Right cardiac atrium (tissue), 5 donors: ENCODE data around the gene UPK3B. TPM values are rescaled to one million over a fixed set of nuclear protein-coding genes. Genes with fewer than 3 reads are reported as not detected.
A peak's percentile ranks its signal among the peaks of the same experiment; 100 is the strongest.
"Not testable (repeated sequence)": the region's sequence is repeated elsewhere in the genome, so short reads cannot be mapped to it uniquely, and the experiment has no call there.

Experiments used
- ATAC-seq, 2 donors: fragments of 200-7000 bp; cut with Tn5 transposase; one replicate each; pipeline versions ENCODE4 v1.8.0 to v1.9.1; 2020; ENCODE audit warnings: moderate library complexity in 2 of 2, mild to moderate bottlenecking in 1 of 2
- DNase-seq, 3 donors: peaks; one replicate each; pipeline ENCODE4 v3.0.0-alpha.2; 2020
- H3K27ac ChIP-seq: one replicate; pipeline ENCODE4 v1.5.1; 2013; ENCODE audit warnings: mild to moderate bottlenecking, low read length, control low read depth, moderate library complexity
- H3K27me3 ChIP-seq: one replicate; pipeline ENCODE4 v1.6.1; 2013; ENCODE audit not compliant: control insufficient read depth, insufficient read depth
- H3K4me1 ChIP-seq: one replicate; pipeline ENCODE4 v1.6.1; 2013; ENCODE audit warnings: low read length; ENCODE audit not compliant: control insufficient read depth, insufficient read depth
- H3K4me3 ChIP-seq: one replicate; pipeline ENCODE4 v1.5.1; 2013; ENCODE audit warnings: low read length, control low read depth
- H3K9me3 ChIP-seq: one replicate; pipeline ENCODE4 v1.6.1; 2013; ENCODE audit warnings: low read length; ENCODE audit not compliant: control insufficient read depth
- WGBS: extraction: QIAGEN DNeasy Blood & Tissue Kit; methylation state at CpG from one replicate; pipeline ENCODE4 v1.1.7; 2013; 5-methylcytosine and 5-hydroxymethylcytosine counted together
- intact Hi-C, 4 donors: fragments of 100-400 bp; cut with DNase I; formaldehyde crosslinking; loops; one replicate each; pipeline versions ENCODE4 v1.11.0 to v1.14.0; 2022 to 2023
- polyA plus RNA-seq: library from polyadenylated mRNA; stranded (reverse); fragments of 200-250 nt; gene quantifications from one replicate; pipeline ENCODE4 v1.2.3, GENCODE V29; 2013
- total RNA-seq, 4 donors: library from RNA; stranded (reverse); fragmentation: NEBNext Ultra II Directional; extraction: Animal tissue kit (Norgen Biotek cat#: 25700); gene quantifications; one replicate each; pipeline ENCODE4 v1.2.1, GENCODE V29; 2021
- donor health status: healthy with polysubstance abuse.
- donor health status: DM: no; HTN: yes; CAD: no.
- donor health status: DM: no; HTN: no; CAD: no.
- donor health status: DM: no; HTN: yes; CAD: no; lungs with severe emphysema.
- donor health status: DM: yes; HTN: yes; CAD: no.

The UPK3B gene
- total and polyA plus RNA-seq, 5 donors = 0.23 to 3.5 (median 1.0) TPM

DNA sequence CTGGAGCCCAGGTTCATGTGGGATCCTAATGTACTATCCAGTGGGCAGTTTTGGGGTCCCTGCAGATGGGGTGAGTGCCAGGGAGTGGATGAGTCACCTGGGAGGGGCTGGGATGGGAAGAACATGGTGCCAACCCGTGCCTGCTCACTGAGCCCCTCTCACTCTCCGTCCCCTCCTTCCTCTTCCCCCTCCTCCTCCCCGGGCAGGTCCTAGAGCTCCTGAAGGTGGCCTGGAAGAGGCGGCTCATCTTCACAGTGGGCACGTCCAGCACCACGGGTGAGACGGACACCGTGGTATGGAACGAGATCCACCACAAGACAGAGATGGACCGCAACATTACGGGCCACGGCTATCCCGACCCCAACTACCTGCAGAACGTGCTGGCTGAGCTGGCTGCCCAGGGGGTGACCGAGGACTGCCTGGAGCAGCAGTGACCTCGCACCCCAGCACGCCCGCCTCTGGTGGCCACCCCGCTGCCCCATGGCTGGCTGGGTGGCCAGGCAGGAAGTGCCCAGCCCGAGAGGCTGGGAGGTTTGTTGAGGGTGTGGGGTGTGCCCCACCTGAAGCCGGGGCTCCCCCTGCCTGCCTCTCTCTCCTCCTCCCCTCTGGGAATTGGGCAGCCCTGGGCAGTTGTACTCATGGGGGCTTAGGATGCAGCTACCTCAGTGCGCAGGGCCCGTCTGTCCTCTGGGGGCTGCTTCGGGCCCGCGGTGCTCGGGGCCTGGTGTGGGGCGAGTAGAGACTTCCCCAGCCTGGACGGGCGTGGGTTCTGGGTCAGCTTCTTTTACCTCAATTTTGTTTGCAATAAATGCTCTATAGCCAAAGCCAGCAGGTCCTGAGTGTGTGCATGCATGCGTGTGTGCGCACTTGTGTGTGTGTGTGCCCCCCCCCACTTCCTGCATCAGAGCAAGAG, 4.9 kb upstream of the UPK3B start:
- 93% methylated on average over 32 of the region's 32 CpGs for WGBS
- DNase-seq (peak in 1 of 3 donors; percentile 38), ATAC-seq (no peak)
- H3K4me1 ChIP-seq = no peaks in the 10 kb centered on the region
- H3K4me3 ChIP-seq = no peak overlapping the region
- no peaks in the 10 kb centered on the region for H3K27me3 ChIP-seq
- H3K9me3 ChIP-seq = no peaks in the 10 kb centered on the region
- intact Hi-C loops = loop anchor here in 1 of 4 donors (10.0 kb wide), 1 partner anchor 489 kb away; no protein-coding TSS in a partner anchor
- no peak overlapping the region for H3K27ac ChIP-seq

GRCh38 chr7:76506081-76506440, 4.3 kb upstream of the UPK3B start:
- Histone ChIP-seq H3K27ac (no peak overlapping the region), H3K27me3 (no peaks in the 10 kb centered on the region), H3K9me3 (no peaks in the 10 kb centered on the region), H3K4me3 (no peak overlapping the region), H3K4me1 (no peaks in the 10 kb centered on the region)
- intact Hi-C loops = loop anchor here in 1 of 4 donors (10.0 kb wide), 1 partner anchor 489 kb away; no protein-coding TSS in a partner anchor
- 83% methylated on average over 5 of the region's 5 CpGs for whole genome bisulfite sequencing
- DNase-seq (no peak), ATAC-seq (no peak)

DNA sequence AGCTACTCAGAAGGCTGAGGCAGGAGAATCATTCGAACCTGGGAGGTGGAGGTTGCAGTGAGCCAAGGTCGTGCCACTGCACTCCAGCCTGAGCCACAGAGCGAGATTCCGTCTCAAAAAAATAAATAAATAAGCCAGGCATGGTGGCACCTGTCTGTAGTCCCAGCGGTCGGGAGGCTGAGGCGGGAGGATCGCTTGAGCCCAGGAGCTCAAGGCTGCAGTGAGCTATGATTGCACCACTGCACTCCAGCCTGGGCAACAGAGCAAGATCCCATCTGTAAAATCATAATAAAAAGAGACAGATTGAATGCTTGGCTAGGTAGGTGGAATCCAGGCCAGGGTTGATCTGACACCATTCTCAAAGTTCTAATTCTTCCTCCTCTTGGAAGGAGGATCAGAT, 3.7 kb upstream of the UPK3B start:
- H3K9me3 ChIP-seq, H3K4me3 ChIP-seq, H3K4me1 ChIP-seq, H3K27me3 ChIP-seq, H3K27ac ChIP-seq, DNase-seq, ATAC-seq: not testable (repeated sequence)
- intact Hi-C loops = loop anchor here in 1 of 4 donors (10.0 kb wide), 1 partner anchor 488 kb away; no protein-coding TSS in a partner anchor
- WGBS = 97% methylated on average over 8 of the region's 8 CpGs

DNA sequence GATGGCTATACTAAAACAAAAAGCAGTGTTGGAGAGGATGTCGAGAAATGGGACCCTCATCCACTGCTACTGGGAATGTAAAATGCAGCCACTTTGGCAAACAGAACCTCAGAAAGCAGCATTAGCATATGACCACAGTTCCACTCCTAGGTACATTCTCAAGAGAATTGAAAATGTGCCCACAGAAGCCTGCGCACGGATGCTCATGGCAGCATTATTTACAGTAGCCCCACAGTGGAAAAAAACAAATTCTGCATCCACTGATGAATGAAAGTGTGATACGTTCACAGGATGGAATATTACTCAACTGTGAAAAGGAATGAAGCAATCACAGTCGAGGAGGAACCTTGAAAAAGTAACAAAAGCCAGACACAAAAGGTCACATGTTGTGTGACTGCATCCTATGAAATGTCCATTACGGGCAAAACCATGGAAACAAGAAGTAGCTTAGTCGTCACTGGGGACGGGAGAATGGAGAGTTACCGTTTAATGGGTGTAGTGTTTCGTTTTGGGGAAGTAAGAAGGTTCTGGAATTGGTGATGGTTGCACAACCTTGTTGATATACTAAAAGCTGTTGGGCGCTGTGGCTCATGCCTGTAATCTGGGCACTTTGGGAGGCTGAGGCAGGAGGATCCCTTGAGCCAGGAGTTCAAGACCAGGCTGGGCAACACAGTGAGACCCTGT, 2.5 kb upstream of the UPK3B start:
- DNase-seq (no peak), ATAC-seq (no peak)
- no peaks in the 10 kb centered on the region for H3K9me3 ChIP-seq
- H3K4me3 ChIP-seq = no peak overlapping the region
- H3K27me3 ChIP-seq = no peaks in the 10 kb centered on the region
- 84% methylated on average over 11 of the region's 11 CpGs for WGBS
- no peaks in the 10 kb centered on the region for H3K4me1 ChIP-seq
- no peak overlapping the region for H3K27ac ChIP-seq
- intact Hi-C loops = loop anchor here in 1 of 4 donors (10.0 kb wide), 1 partner anchor 487 kb away; no protein-coding TSS in a partner anchor

DNA sequence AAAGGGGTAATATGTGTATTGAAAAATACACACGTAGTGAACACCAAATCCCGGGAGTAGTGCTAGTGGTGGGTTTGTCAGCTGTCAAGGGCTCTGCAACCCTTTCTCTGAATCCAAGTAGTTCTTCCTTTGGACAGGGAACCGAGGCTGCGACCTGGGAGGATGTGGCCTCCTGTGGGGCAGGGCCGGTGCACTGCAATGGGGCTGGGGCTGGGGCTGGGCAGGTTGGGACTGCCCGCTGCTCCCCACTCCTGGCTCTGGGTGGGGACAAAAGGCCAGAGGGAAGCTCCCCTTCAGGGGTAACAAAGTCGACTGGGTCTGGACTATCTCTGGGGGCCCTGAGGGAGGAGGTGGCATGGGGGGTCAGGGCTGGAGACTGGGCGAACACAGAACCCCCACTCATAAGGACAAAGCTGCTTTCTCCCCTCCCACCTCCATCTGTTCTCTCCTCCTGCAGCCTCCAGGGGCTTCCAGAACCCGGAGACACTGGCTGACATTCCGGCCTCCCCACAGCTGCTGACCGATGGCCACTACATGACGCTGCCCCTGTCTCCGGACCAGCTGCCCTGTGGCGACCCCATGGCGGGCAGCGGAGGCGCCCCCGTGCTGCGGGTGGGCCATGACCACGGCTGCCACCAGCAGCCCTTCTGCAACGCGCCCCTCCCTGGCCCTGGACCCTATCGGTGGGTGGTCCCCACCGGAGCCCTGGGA, 1.0 kb downstream of the UPK3B start:
- H3K27me3 ChIP-seq, H3K4me3 ChIP-seq, H3K4me1 ChIP-seq, H3K9me3 ChIP-seq, DNase-seq, H3K27ac ChIP-seq, intact Hi-C loops: not testable (repeated sequence)
- peak in 1 of 2 donors; percentile 7 for ATAC-seq
- WGBS = 70% methylated on average over 16 of the region's 24 CpGs

DNA sequence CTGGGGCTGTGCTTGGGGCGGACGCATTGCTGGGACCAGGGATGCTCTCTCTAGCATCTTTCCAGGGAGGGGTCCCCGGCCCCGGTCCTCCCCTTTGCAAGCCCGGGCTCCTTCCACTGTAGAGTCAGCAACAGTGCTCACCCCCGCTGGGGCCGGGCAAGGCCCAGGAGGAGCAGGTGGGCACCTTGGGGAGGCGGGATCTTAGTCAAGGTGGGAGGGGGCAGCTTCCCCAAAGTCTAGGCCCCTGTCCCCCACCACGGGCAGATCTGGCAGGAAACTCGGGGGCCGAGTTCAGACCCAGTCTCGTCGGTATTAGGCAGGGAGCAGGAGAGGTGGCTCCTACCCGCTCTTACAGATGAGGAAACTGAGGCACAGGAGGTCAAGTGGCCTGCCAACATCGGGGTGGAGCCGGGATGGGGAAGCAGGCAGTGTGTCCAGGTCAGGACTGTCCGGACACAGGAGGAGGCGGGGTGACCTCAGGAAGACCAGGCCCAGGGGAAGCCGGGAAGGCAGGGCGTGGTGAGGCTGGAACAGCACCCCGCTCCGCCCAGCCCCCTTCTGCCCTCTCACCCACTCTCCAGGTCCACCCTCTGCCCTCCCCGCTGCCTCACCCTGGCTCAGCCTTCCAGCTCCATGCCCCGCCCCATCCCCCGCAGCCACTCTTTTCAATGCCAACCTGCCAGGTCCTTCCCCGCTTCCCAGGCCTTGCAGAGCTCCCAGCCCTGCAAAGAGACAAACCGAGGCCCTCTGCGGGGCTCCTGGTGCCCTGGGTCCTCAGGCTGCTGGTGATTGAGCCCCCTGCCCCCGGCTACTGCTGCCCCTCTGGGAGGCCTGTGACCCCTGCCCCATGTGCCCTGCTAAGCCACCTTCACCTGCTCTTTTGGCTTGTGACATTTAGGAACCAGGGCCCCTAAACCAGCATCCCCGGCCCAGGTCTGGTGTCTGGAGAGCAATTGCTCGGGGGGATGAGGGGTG, 1.8 kb downstream of the UPK3B start:
- H3K27me3 ChIP-seq, intact Hi-C loops, DNase-seq, H3K27ac ChIP-seq, H3K4me3 ChIP-seq, H3K9me3 ChIP-seq, H3K4me1 ChIP-seq: not testable (repeated sequence)
- 89% methylated on average over 15 of the region's 31 CpGs for WGBS
- ATAC-seq = peak; percentile 59 to 81

DNA sequence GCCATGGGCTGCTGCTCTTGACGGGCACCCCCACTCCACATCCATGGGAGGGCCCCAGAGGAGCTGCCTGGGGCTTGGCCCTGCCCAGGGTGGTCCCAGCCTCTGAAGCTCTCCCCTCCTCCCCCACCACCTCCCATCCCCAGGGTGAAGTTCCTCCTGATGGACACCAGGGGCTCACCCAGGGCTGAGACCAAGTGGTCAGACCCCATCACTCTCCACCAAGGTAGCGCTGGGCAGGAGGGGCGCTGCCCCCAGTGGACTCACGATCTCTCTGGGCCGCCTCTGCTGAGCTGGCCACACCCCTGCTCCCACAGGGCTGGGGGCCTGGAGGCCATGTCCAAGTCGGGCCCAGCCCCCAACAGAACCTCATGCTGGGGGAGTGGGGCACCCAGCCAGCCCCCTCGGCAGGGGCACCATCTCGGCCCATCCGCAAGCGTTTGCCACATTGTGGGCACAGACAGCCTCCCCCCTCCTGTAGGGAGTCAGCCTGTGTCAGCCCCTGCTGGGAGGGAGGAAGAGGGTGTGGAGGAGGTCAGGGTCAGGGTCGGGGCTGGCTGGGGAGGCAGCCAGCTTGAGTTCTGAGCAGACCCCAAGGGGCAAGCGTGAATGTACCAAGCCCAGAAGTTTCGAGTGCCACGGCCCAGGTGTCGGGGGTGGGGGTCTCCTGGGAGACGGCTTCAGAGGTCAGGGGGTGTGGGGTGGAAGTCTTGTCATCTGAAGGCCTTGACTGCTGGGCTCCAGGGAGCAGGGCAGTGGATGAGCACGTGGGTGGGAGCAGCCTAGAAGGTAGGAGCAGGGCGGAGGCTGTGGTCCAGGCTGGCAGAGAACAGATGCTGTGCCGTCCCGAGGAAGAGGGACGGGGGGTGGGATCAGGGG, 2.8 kb downstream of the UPK3B start:
- ATAC-seq (peak in 1 of 2 donors; percentile 50), DNase-seq (peak in 1 of 3 donors; percentile 54)
- intact Hi-C loops = no loop called here

DNA sequence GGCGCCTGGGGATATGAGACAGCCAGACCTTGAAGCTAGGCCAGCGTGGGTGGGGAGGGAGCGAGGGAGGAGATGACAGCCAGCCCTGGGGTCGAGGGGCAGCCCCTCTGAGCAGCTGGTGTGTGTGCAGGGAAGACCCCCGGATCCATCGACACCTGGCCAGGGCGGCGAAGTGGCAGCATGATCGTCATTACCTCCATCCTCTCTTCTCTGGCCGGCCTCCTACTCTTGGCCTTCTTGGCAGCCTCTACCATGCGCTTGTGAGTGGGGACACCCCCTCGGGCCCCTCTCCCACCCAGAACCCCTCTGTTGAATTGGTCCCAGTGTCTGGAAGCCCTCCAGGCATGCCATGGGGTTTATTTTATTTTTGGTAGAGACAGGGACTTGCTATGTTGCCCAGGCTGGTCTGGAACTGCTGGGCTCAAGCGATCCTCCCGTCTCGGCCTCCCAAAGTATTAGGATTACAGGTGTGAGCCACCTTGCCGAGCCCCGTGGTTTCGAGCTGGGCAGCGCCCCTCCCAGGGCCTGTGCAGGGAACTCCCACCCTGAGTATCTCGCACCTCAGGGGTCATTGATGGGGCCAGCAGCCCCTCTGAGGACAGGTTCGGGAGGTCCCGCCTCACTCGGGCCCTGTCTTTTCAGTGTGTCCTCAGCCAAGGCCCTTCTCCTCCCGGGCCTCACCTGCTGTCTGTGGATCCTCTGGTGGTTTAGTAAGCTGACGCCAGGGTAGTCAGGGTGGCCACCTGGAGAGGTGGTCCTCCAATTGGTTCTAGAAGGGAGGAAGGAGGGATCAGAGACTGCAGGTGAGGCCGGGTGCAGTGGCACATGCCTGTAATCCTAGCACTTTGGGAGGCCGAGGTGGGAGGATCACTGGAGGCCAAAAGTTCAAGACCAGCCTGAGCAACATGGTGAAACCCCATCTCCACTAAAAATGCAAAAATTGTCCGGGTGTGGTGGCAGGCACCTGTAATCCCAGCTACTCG, 3.8 kb downstream of the UPK3B start:
- Histone ChIP-seq H3K4me3 (no peak overlapping the region), H3K27me3 (no peaks in the 10 kb centered on the region), H3K4me1 (no peaks in the 10 kb centered on the region), H3K9me3 (no peaks in the 10 kb centered on the region), H3K27ac (no peak overlapping the region)
- DNase-seq = peak in 1 of 3 donors; percentile 57
- intact Hi-C loops = no loop called here
- ATAC-seq = no peak
- 86% methylated on average over 29 of the region's 29 CpGs for WGBS

More for the DNA sequence above, 2.8 kb downstream of the UPK3B start:
- no peaks in the 10 kb centered on the region for H3K9me3 ChIP-seq
- no peak overlapping the region for H3K4me3 ChIP-seq
- WGBS = 50% methylated on average over 21 of the region's 21 CpGs
- H3K4me1 ChIP-seq = no peaks in the 10 kb centered on the region
- no peak overlapping the region for H3K27ac ChIP-seq
- H3K27me3 ChIP-seq = no peaks in the 10 kb centered on the region
